GM12878 (cell line): ENCODE results near the gene MCM6. TPM values are rescaled to one million over a fixed set of nuclear protein-coding genes. Genes with fewer than 3 reads are reported as not detected.

Experiments used
- ATAC-seq: fragments of 200-7000 bp; cut with Tn5 transposase; 3 replicates; pipeline ENCODE4 v1.9.1; 2020; ENCODE audit warnings: mild to moderate bottlenecking, moderate library complexity
- BruUV-seq: library from RNA; stranded (reverse); fragments of 400-500 nt; replicated peaks from 2 replicates; lab custom pipeline; 2021; lab: Mats Ljungman, UMichigan
- CTCF ChIA-PET: fragments of 300-600 bp; sonication (Branson Sonifier 250); formaldehyde crosslinking; extraction: SDS; loops from one replicate; lab custom pipeline; 2021; ENCODE audit warnings: inconsistent platforms; lab: Yijun Ruan, JAX
- POLR2A ChIA-PET: fragments of 350-600 bp; formaldehyde crosslinking; extraction: SDS; loops from one replicate; lab custom pipeline; 2021; ENCODE audit warnings: inconsistent platforms; lab: Charles Lee
- RAD21 ChIA-PET: fragments of 300-600 bp; sonication (Branson Sonifier 250); formaldehyde crosslinking; loops from one replicate; lab custom pipeline; 2023; ENCODE audit warnings: antibody characterized with exemption; ENCODE audit not compliant: unreplicated experiment; lab: Charles Lee
- SMC1A ChIA-PET: fragments of 300-600 bp; sonication (Branson Sonifier 250); formaldehyde crosslinking; loops from one replicate; lab custom pipeline; 2023; ENCODE audit not compliant: unreplicated experiment, uncharacterized antibody; lab: Charles Lee
- DNase-seq: peaks from one replicate; pipeline ENCODE4 v3.0.0-alpha.2; 2011; ENCODE audit warnings: low read depth, low spot score
- FAIRE-seq: peaks from 3 replicates; lab custom pipeline; 2011; peaks lifted over from hg19 to GRCh38; lab: Jason Lieb, UNC
- H2AFZ ChIP-seq: 2 replicates; pipeline ENCODE4 v1.6.0; 2011; ENCODE audit warnings: low read depth, low read length, control low read depth; ENCODE audit not compliant: control insufficient read depth
- H3K27ac ChIP-seq: 2 replicates; pipeline ENCODE4 v1.5.1; 2011; ENCODE audit warnings: control low read depth; ENCODE audit not compliant: control insufficient read depth, insufficient read depth
- H3K27me3 ChIP-seq, 2 experiments: replicated peaks in 1 of 2; 2 replicates each; pipeline versions ENCODE4 v1.6.0 to v1.6.1; 2011; ENCODE audit warnings: low read length in 1 of 2; ENCODE audit not compliant: control insufficient read depth in 2 of 2, insufficient read depth in 2 of 2
- H3K36me3 ChIP-seq, 2 experiments: 2 replicates each; pipeline ENCODE4 v1.5.1; 2011; ENCODE audit warnings: low read length in 1 of 2; ENCODE audit not compliant: control insufficient read depth in 2 of 2, insufficient read depth in 2 of 2
- H3K4me1 ChIP-seq: 2 replicates; pipeline ENCODE4 v1.6.1; 2011; ENCODE audit warnings: mild to moderate bottlenecking, low read length, moderate library complexity, mixed read lengths; ENCODE audit not compliant: control insufficient read depth, insufficient read depth
- H3K4me2 ChIP-seq: 2 replicates; pipeline ENCODE4 v1.6.0; 2011; ENCODE audit warnings: control low read depth; ENCODE audit not compliant: control insufficient read depth, insufficient read depth
- H3K4me3 ChIP-seq: fragments of 200-600 bp; sonication (generic); 2 replicates; pipeline ENCODE4 v1.5.1; 2016
- H3K79me2 ChIP-seq: 2 replicates; pipeline ENCODE4 v1.6.0; 2011; ENCODE audit warnings: low read length; ENCODE audit not compliant: control insufficient read depth, insufficient read depth
- H3K9ac ChIP-seq: 2 replicates; pipeline ENCODE4 v1.8.0; 2011; ENCODE audit warnings: low read length, control low read depth, mixed read lengths; ENCODE audit not compliant: control insufficient read depth, insufficient read depth
- H3K9me3 ChIP-seq: replicated peaks from 3 replicates; pipeline ENCODE4 v1.5.1; 2011; ENCODE audit warnings: mild to moderate bottlenecking, low read length; ENCODE audit not compliant: control insufficient read depth, insufficient read depth
- H4K20me1 ChIP-seq: 2 replicates; pipeline ENCODE4 v1.6.0; 2011; ENCODE audit not compliant: control insufficient read depth, insufficient read depth
- BACH1 ChIP-seq: fragments of 450-650 bp; IDR thresholded peaks from 2 replicates; pipeline ENCODE4 v1.6.1; 2017; ENCODE audit warnings: mild to moderate bottlenecking, borderline replicate concordance
- BCL11A ChIP-seq: IDR thresholded peaks from 2 replicates; pipeline ENCODE4 v1.6.1; 2011; ENCODE audit warnings: low read depth, low read length
- BHLHE40 ChIP-seq, 2 experiments: fragments of 450-650 bp in 1 of 2; IDR thresholded peaks; 2 replicates each; pipeline ENCODE4 v1.6.1; 2011 to 2017; ENCODE audit warnings: low read depth in 2 of 2, borderline replicate concordance in 1 of 2, improper control_type of control experiment in 1 of 2, low read length in 1 of 2, mild to moderate bottlenecking in 1 of 2
- CREB1 ChIP-seq: IDR thresholded peaks from 2 replicates; pipeline ENCODE4 v1.6.1; 2012; ENCODE audit warnings: low read depth, mild to moderate bottlenecking, inconsistent platforms
- DPF2 ChIP-seq: fragments of 450-650 bp; IDR thresholded peaks from 2 replicates; pipeline ENCODE4 v1.6.1; 2017; ENCODE audit warnings: mild to moderate bottlenecking
- MAX ChIP-seq: IDR thresholded peaks from 2 replicates; pipeline ENCODE4 v1.6.1; 2012; ENCODE audit warnings: low read depth, low read length, improper control_type of control experiment
- MEF2B ChIP-seq: fragments of 450-650 bp; IDR thresholded peaks from 2 replicates; pipeline ENCODE4 v1.6.1; 2018; ENCODE audit warnings: mild to moderate bottlenecking, moderate library complexity; ENCODE audit not compliant: partially characterized antibody, poor library complexity, severe bottlenecking
- MXI1 ChIP-seq: fragments of 150-350 bp; IDR thresholded peaks from 2 replicates; pipeline ENCODE4 v1.6.1; 2011; ENCODE audit warnings: low read depth, mild to moderate bottlenecking, inconsistent platforms, low read length, improper control_type of control experiment
- NBN ChIP-seq: fragments of 450-650 bp; IDR thresholded peaks from 2 replicates; pipeline ENCODE4 v1.6.1; 2016
- NFYA ChIP-seq: IDR thresholded peaks from 2 replicates; pipeline ENCODE4 v1.6.1; 2011; ENCODE audit warnings: low read depth, mild to moderate bottlenecking, low read length, improper control_type of control experiment, borderline replicate concordance
- PBX3 ChIP-seq: IDR thresholded peaks from 2 replicates; pipeline ENCODE4 v1.6.1; 2011; ENCODE audit warnings: mild to moderate bottlenecking, low read depth, low read length, moderate library complexity; ENCODE audit not compliant: insufficient replicate concordance
- POLR2A ChIP-seq: IDR thresholded peaks from 2 replicates; pipeline ENCODE4 v1.6.1; 2011; ENCODE audit warnings: low read depth, mild to moderate bottlenecking, low read length
- POLR2AphosphoS5 ChIP-seq: IDR thresholded peaks from 2 replicates; pipeline ENCODE4 v1.6.1; 2011; ENCODE audit warnings: mild to moderate bottlenecking, low read length, inconsistent platforms
- SMAD5 ChIP-seq: IDR thresholded peaks from 2 replicates; pipeline ENCODE4 v1.6.1; 2016; ENCODE audit warnings: antibody characterized with exemption, low read depth
- SUZ12 ChIP-seq: fragments of 200-600 bp; sonication (generic); IDR thresholded peaks from one replicate; pipeline ENCODE4 v1.6.1; 2018; ENCODE audit warnings: antibody characterized with exemption, mild to moderate bottlenecking; ENCODE audit not compliant: unreplicated experiment
- TCF3 ChIP-seq: IDR thresholded peaks from 2 replicates; pipeline ENCODE4 v1.6.1; 2012; ENCODE audit warnings: low read depth, mild to moderate bottlenecking, low read length, borderline replicate concordance; ENCODE audit not compliant: insufficient read depth
- WRNIP1 ChIP-seq: IDR thresholded peaks from 2 replicates; pipeline ENCODE4 v1.6.1; 2011; ENCODE audit warnings: low read depth, low read length, improper control_type of control experiment, borderline replicate concordance
- ZNF687 ChIP-seq: fragments of 450-650 bp; IDR thresholded peaks from 2 replicates; pipeline ENCODE4 v1.6.1; 2017; ENCODE audit warnings: mild to moderate bottlenecking, moderate library complexity
- WGBS: methylation state at CpG from one replicate; pipeline ENCODE4 v1.1.6; 2016; ENCODE audit warnings: low lambda C conversion rate; ENCODE audit not compliant: insufficient replicate concordance, insufficient coverage; ENCODE audit errors: missing lambda C conversion rate; 5-methylcytosine and 5-hydroxymethylcytosine counted together
- in situ Hi-C: fragments of 300-500 bp; cut with MboI; formaldehyde crosslinking; loops from 9 replicates; pipeline ENCODE4 v1.14.3; 2018; ENCODE audit warnings: mixed read lengths
- intact Hi-C: fragments of 100-400 bp; cut with micrococcal nuclease; formaldehyde crosslinking; loops from one replicate; pipeline ENCODE4 v1.14.2; 2022; ENCODE audit not compliant: unreplicated experiment
- polyA plus RNA-seq, 11 experiments: library from polyadenylated mRNA; depleted of rRNA in 4 of 11; unstranded in 6 of 11; stranded (reverse) in 5 of 11; fragments of >200 nt; fragmentation: Nextera tagmentation in 4 of 11; fragmentation: Illumina TruSeq in 1 of 11; extraction: Ambion mirVana in 4 of 11; extraction: Trizol in 1 of 11; gene quantifications; 1 replicate in 1 of 11; 2 replicates in 10 of 11; pipeline versions ENCODE4 v1.2.1 to v1.2.3, GENCODE V29; 2011 to 2016; ENCODE audit warnings: inconsistent platforms in 2 of 11, missing spikeins in 2 of 11, low read depth in 1 of 11
- total RNA-seq, 4 experiments: library from RNA; depleted of rRNA in 3 of 4; stranded (reverse); fragments of >200 nt in 3 of 4; fragmentation: Illumina TruSeq in 1 of 4; extraction: Trizol in 1 of 4; gene quantifications; 2 replicates each; pipeline versions ENCODE4 v1.2.1 to v1.2.3, GENCODE V29; 2013 to 2021

MCM6 gene
- total and polyA plus RNA-seq, 10 of the 15 experiments (the other 5 are each of a cell fraction or from before 2014, with no cell fraction given) = 37.4 to 118 (median 82.2) TPM

GRCh38 chr2:135875491-135876065 is 665 bp downstream of the MCM6 start:
- Histone ChIP-seq H3K4me3 (peak overlapping the region; percentile 95), H2AFZ (peak overlapping the region; percentile 73), H3K9ac (peak overlapping the region; percentile 93), H3K9me3 (no peaks in the 10 kb centered on the region), H3K36me3 (peaks cover 3 to 8% of the 10 kb centered on the region in 2 experiments; a peak in 3 of 4 replicates), H3K79me2 (peaks cover 33% of the 10 kb centered on the region), H3K4me1 (peaks cover 4% of the 10 kb centered on the region; the same call in 1 of the 2 replicates), H3K27me3 (no peaks in the 10 kb centered on the region), H4K20me1 (no peaks in the 10 kb centered on the region), H3K4me2 (peak overlapping the region; percentile 79), H3K27ac (peak overlapping the region; percentile 86)
- ATAC-seq = peak; percentile 88
- no TSS peak for BruUV-seq
- no peak for FAIRE-seq
- DNase-seq = no peak
- in situ Hi-C loops (no loop called here), intact Hi-C loops (loop anchor here (1.0 kb wide), 1 partner anchor 55 kb away; no protein-coding TSS in a partner anchor)
- ChIA-PET POLR2A (interaction anchor here (0.6 to 1.9 kb wide), 9 partner anchors 20 to 509 kb away, joined by 3 to 7 read pairs (median 4); partner anchors contain the start of gene LCT), CTCF (interaction anchor here (1.0 to 2.3 kb wide), 3 partner anchors 11 to 508 kb away, joined by 4 to 9 read pairs (median 4); no protein-coding TSS in a partner anchor), SMC1A (interaction anchor here (0.8 to 2.0 kb wide), 9 partner anchors 10 to 547 kb away, joined by 3 to 8 read pairs (median 4); no protein-coding TSS in a partner anchor), RAD21 (interaction anchor here (0.7 to 1.8 kb wide), 5 partner anchors 9 to 509 kb away, joined by 3 to 11 read pairs (median 4); no protein-coding TSS in a partner anchor)
- 1% methylated on average over 25 of the region's 26 CpGs for WGBS
- TF ChIP-seq NFYA = no peak
- TF ChIP-seq POLR2AphosphoS5 = peak; percentile 79
- TF ChIP-seq CREB1 = 0 out of 2 replicates have a peak, but pooled peaks have one; percentile 28
- TF ChIP-seq WRNIP1 = no peak
- no peak for TF ChIP-seq SMAD5
- no peak; the same call in 1 of the 2 replicates for TF ChIP-seq ZNF687
- TF ChIP-seq BCL11A = no peak
- TF ChIP-seq SUZ12 = no peak
- TF ChIP-seq BHLHE40 (IDR thresholded peaks at IDR 0.05; ENCODE audit: borderline replicate concordance in 1 of 2, low read depth in 2 of 2, low read length in 1 of 2) = peak; percentile 70 to 87; a peak in 3 of 4 replicates
- peak; percentile 67 for TF ChIP-seq POLR2A
- TF ChIP-seq NBN = peak; percentile 27; the same call in 1 of the 2 replicates
- TF ChIP-seq MAX = 0 out of 2 replicates have a peak, but pooled peaks have one; percentile 19
- TF ChIP-seq BACH1 = peak; percentile 29; the same call in 1 of the 2 replicates
- TF ChIP-seq DPF2 = peak; percentile 81; the same call in 1 of the 2 replicates
- no peak for TF ChIP-seq MEF2B
- 0 out of 2 replicates have a peak, but pooled peaks have one; percentile 45 for TF ChIP-seq TCF3
- peak; percentile 42; the same call in 1 of the 2 replicates for TF ChIP-seq MXI1
- TF ChIP-seq PBX3 = no peak
